GM19372 (cell line): ENCODE measurements around the gene C14orf39.

Experiments
- ATAC-seq: cut with Tn5 transposase; IDR thresholded peaks from one replicate; pipeline ENCODE4 v1.9.1; 2021; ENCODE audit warnings: mild to moderate bottlenecking, low read depth, moderate library complexity; ENCODE audit not compliant: unreplicated experiment

The C14orf39 gene

GRCh38 chr14:60485598-60486251 lies at the start of gene C14orf39:
Gene C14orf39, minus strand, starts transcription at chr14:60486063. Its CDS starts 985 bp downstream, at chr14:60485078.
- ATAC-seq = no peak

GRCh38 chr14:60532442-60532841 lies 46.6 kb upstream of the C14orf39 start:
- no peak for ATAC-seq

- ATAC-seq = no peak
Measured at GRCh38 chr14:60515511-60516289, 29.8 kb upstream of the C14orf39 start.

- no peak for ATAC-seq
Measured at GRCh38 chr14:60514741-60515491, 29.1 kb upstream of the C14orf39 start.

GRCh38 chr14:60514378-60514740 lies 28.5 kb upstream of the C14orf39 start:
- ATAC-seq = no peak

- no peak for ATAC-seq
Measured at GRCh38 chr14:60512973-60513571, 27.2 kb upstream of the C14orf39 start.

GRCh38 chr14:60512126-60512525 lies 26.3 kb upstream of the C14orf39 start:
- ATAC-seq = no peak

GRCh38 chr14:60510951-60511599 lies 25.2 kb upstream of the C14orf39 start:
- ATAC-seq = no peak

GRCh38 chr14:60510254-60510950 lies 24.5 kb upstream of the C14orf39 start:
- ATAC-seq = no peak

GRCh38 chr14:60509438-60510253 lies 23.8 kb upstream of the C14orf39 start:
- ATAC-seq = no peak

- no peak for ATAC-seq
Measured at GRCh38 chr14:60508707-60509437, 23.0 kb upstream of the C14orf39 start, which contains the start of gene SIX6. Gene SIX6, plus strand, starts transcription at chr14:60509146. Its CDS starts 253 bp downstream, at chr14:60509399.

GRCh38 chr14:60508363-60508706 lies 22.5 kb upstream of the C14orf39 start:
- ATAC-seq = no peak

GRCh38 chr14:60506985-60507829 lies 21.3 kb upstream of the C14orf39 start:
- ATAC-seq = no peak

GRCh38 chr14:60506462-60506984 lies 20.7 kb upstream of the C14orf39 start:
- no peak for ATAC-seq

GRCh38 chr14:60506010-60506409 lies 20.1 kb upstream of the C14orf39 start:
- no peak for ATAC-seq

- ATAC-seq = no peak
Measured at GRCh38 chr14:60505448-60505847, 19.6 kb upstream of the C14orf39 start.

GRCh38 chr14:60502541-60502940 lies 16.7 kb upstream of the C14orf39 start:
- ATAC-seq = no peak
